GM04503 (cell line): ENCODE results near the gene ATG101.

Experiments
- DNase-seq: peaks from one replicate; pipeline ENCODE4 v3.0.0-alpha.2; 2012; ENCODE audit warnings: low read depth

The ATG101 gene

GRCh38 chr12:52069327-52070184 is at the start of gene ATG101:
Gene ATG101 (plus strand): TSS chr12:52069978. CDS start chr12:52073651, 3,673 bp downstream.
- peak; percentile 81 for DNase-seq

GRCh38 chr12:52020539-52021336 is 49.0 kb upstream of the ATG101 start:
- DNase-seq, result no peak

GRCh38 chr12:52022841-52023181 is 47.0 kb upstream of the ATG101 start:
- DNase-seq, result no peak

GRCh38 chr12:52023182-52023975 is 46.4 kb upstream of the ATG101 start:
- DNase-seq, result no peak

GRCh38 chr12:52023976-52024688 is 45.6 kb upstream of the ATG101 start:
- DNase-seq, result no peak

- DNase-seq, result no peak
Observed at GRCh38 chr12:52024845-52025230, 44.9 kb upstream of the ATG101 start.

- DNase-seq, result no peak
Observed at GRCh38 chr12:52026263-52026662, 43.5 kb upstream of the ATG101 start.

GRCh38 chr12:52027085-52027843 is 42.5 kb upstream of the ATG101 start:
- no peak for DNase-seq

- DNase-seq, result no peak
Observed at GRCh38 chr12:52029685-52030084, 40.1 kb upstream of the ATG101 start.

GRCh38 chr12:52032446-52032803 is 37.4 kb upstream of the ATG101 start:
- DNase-seq, result no peak

GRCh38 chr12:52032804-52033445 is 36.9 kb upstream of the ATG101 start:
- peak; percentile 75 for DNase-seq

- DNase-seq, result no peak
Observed at GRCh38 chr12:52033446-52034140, 36.2 kb upstream of the ATG101 start.

GRCh38 chr12:52035190-52035589 is 34.6 kb upstream of the ATG101 start:
- no peak for DNase-seq

- DNase-seq, result no peak
Observed at GRCh38 chr12:52035926-52036325, 33.9 kb upstream of the ATG101 start.

GRCh38 chr12:52036587-52037171 is 33.1 kb upstream of the ATG101 start:
- DNase-seq, result no peak

- DNase-seq, result no peak
Observed at GRCh38 chr12:52037248-52037861, 32.4 kb upstream of the ATG101 start.

GRCh38 chr12:52038447-52038846 is 31.3 kb upstream of the ATG101 start:
- DNase-seq, result no peak

- DNase-seq, result no peak
Observed at GRCh38 chr12:52041035-52041434, 28.7 kb upstream of the ATG101 start.

- no peak for DNase-seq
Observed at GRCh38 chr12:52041695-52042123, 28.1 kb upstream of the ATG101 start.
